ENCODE data around the gene SLC22A23.

SLC22A23 gene

DNA sequence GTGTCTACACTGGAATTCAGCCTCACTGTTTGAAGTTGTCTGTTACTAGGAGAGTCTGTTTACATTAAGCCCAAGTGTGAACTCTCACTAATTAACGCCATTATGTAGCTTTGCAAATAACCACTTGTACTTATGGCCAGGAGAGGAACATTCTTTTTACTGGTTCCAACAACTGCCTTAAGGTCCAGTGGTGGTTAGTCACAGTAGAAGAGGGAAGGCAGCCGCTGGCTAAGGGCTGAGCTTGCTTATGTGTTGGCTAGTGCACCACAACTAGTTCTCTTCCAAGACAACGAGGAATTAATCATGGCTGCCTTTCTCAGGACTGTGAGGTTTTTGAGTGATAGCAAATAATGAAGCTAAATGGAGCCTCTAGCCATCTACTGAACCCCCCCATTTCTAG, 14.9 kb upstream of the SLC22A23 start:
- TF ChIP-seq CTCF (IDR thresholded peaks at IDR 0.05; ENCODE audit: insufficient read depth, missing control alignments): no peak
- no peak for FAIRE-seq
- no peak for DNase-seq (ENCODE audit: insufficient read length, low spot score)

DNA sequence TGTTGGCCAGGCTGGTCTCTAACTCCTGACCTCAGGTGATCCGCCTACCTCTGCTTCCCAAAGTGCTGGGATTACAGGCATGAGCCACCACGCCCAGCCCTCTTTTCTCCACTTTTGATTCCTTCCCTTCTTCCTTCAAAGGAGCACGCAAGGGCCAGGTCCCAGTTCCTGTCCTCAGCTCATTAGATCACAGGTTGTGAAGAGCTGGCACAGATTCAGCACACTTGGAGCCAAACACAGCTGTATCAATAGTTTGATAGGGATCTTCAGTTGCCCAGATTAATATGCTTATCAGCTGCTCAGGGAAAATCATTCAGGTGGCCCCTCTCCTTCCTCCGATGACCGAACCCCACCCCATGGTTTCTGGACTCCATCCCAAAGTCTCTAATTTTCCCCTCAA, 14.4 kb upstream of the SLC22A23 start:
- no peak for FAIRE-seq
- no peak for TF ChIP-seq CTCF (IDR thresholded peaks at IDR 0.05; ENCODE audit: insufficient read depth, missing control alignments)
- no peak for DNase-seq (ENCODE audit: insufficient read length, low spot score)

GRCh38 chr6:3468585-3468984, 11.7 kb upstream of the SLC22A23 start:
- DNase-seq (ENCODE audit: insufficient read length, low spot score) (no peak), FAIRE-seq (no peak)
- TF ChIP-seq CTCF (IDR thresholded peaks at IDR 0.05; ENCODE audit: insufficient read depth, missing control alignments): no peak

DNA sequence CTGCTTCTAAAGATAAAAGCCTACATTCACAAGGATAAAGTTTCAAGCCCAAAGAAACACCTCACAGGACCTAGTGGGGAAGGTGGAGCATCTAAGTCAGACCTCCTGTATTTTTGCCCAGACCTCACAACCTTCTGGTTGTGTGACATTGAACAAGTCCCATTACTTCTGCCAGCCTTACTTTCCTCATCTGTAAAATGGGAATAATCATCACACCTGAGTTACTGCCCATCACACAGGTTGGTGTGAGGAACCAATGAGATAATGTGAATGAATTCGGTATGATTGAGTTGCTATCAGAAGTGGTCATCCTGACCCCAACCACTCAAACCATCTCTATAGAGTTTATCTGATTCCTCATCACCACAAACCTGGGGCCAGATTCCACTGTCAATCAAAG, 11.1 kb upstream of the SLC22A23 start:
- TF ChIP-seq CTCF (IDR thresholded peaks at IDR 0.05; ENCODE audit: insufficient read depth, missing control alignments): no peak
- FAIRE-seq (no peak), DNase-seq (ENCODE audit: insufficient read length, low spot score) (no peak)

- DNase-seq (ENCODE audit: insufficient read length, low spot score): no peak
- FAIRE-seq: no peak
- TF ChIP-seq CTCF (IDR thresholded peaks at IDR 0.05; ENCODE audit: insufficient read depth, missing control alignments): no peak
These were observed 9.8 kb upstream of the SLC22A23 start for GRCh38 chr6:3466488-3467219.

DNA sequence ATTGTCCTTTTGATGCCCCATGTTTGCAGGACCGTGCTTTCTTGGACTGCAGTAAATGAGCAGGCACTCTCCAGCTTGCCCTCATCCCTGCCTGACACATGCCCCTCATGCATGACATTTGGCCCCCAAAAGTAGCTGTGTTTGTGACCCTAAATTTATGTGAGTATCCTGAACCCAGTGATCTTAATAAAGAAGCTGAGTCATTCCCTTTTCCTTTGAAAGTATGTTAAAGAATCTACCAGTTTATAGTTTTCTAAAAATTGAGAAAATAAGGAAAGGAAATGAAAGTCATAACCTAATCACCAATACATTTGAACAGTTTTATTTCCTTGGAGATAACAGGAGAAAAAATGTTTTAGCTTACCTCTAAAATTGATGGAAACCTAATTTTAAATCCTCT, 3.4 kb upstream of the SLC22A23 start:
- FAIRE-seq (no peak), DNase-seq (ENCODE audit: insufficient read length, low spot score) (no peak)
- no peak for TF ChIP-seq CTCF (IDR thresholded peaks at IDR 0.05; ENCODE audit: insufficient read depth, missing control alignments)

DNA sequence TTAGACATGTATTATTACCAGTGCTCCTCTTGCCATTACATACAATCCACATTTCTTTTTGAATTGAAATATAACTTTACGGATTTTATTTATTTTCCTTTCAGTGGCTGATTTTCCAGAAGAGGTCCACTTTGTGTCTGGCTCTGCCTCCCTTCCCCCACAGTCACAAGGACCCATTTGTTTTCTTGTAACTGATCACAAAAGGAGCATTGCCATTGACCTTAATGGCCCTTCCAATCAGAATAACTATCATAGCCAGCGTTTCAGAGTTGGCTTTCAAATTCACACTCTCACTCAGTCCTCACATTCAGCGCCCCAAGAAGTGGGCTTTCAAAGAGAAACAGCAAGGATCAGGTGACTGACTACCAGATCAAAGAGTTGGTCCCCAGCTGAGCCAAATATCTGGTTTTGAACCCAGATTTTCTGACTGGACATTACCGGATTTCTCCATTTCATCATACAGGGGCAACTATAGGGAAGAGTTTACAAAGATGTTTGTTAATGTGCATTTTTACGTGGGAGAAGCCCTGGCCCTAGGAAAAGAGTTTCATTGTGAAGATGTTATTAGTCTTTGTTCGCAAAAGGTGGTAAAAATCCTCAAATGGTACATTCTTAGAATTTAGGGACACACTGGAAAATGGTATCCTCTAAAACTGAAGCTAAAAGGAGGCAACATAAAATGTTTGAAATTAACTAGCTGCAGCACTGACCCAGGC, 2.0 kb upstream of the SLC22A23 start:
- FAIRE-seq (no peak), DNase-seq (ENCODE audit: insufficient read length, low spot score) (no peak)
- TF ChIP-seq CTCF (IDR thresholded peaks at IDR 0.05; ENCODE audit: insufficient read depth, missing control alignments): no peak

Measured in D721Med (cell line).